Motor neuron (in vitro differentiated cells): ENCODE results near the gene CRACR2A. TPM values are rescaled to one million over a fixed set of nuclear protein-coding genes. Genes with fewer than 3 reads are reported as not detected.

Source experiments
- ATAC-seq, 8 experiments: fragments of 200-7000 bp; cut with Tn5 transposase; replicated peaks in 6 of 8; 2 replicates each; pipeline ENCODE4 v1.8.0; 2021; ENCODE audit warnings: mild to moderate bottlenecking in 8 of 8, moderate library complexity in 8 of 8
- H3K27ac ChIP-seq, 2 donors: fragments of 250-450 bp; sonication (Bioruptor Pico); 2 replicates each; pipeline ENCODE4 v1.9.0; 2021; ENCODE audit warnings: antibody characterized with exemption in 2 of 2, mild to moderate bottlenecking in 2 of 2, moderate library complexity in 1 of 2
- H3K4me1 ChIP-seq, 2 donors: fragments of 250-450 bp; sonication (Bioruptor Pico); replicated peaks in 1 of 2; 2 replicates each; pipeline ENCODE4 v1.6.1; 2021; ENCODE audit warnings: antibody characterized with exemption in 2 of 2, mild to moderate bottlenecking in 2 of 2, moderate library complexity in 1 of 2
- H3K4me3 ChIP-seq, 5 donors: fragments of 250-450 bp; sonication (Bioruptor Pico); 2 replicates each; pipeline ENCODE4 v1.9.0; 2021; ENCODE audit warnings: antibody characterized with exemption in 5 of 5, mild to moderate bottlenecking in 5 of 5, moderate library complexity in 4 of 5
- WGBS, 10 experiments: fragments of 450-650 bp; shearing (Covaris generic); methylation state at CpG; one replicate each; pipeline ENCODE4 v1.0.0; 2022; 5-methylcytosine and 5-hydroxymethylcytosine counted together
- in situ Hi-C, 9 experiments: fragments of 400-800 bp; cut with MboI; loops; one replicate each; pipeline ENCODE4 v1.15.0; 2021; ENCODE audit warnings: low sequenced_read_pairs in 9 of 9, low pct_unique_long_range_greater_than_20kb in 2 of 9; ENCODE audit not compliant: unreplicated experiment in 9 of 9
- total RNA-seq, 8 experiments: library from RNA; unstranded; fragments of 300-600 nt; gene quantifications; 2 replicates each; pipeline versions ENCODE4 v1.2.3 to v1.2.4, GENCODE V29; 2022

Gene CRACR2A
- total RNA-seq, 8 experiments from 2014 or later = 0.11 to 12.5 (median 1.2) TPM

DNA sequence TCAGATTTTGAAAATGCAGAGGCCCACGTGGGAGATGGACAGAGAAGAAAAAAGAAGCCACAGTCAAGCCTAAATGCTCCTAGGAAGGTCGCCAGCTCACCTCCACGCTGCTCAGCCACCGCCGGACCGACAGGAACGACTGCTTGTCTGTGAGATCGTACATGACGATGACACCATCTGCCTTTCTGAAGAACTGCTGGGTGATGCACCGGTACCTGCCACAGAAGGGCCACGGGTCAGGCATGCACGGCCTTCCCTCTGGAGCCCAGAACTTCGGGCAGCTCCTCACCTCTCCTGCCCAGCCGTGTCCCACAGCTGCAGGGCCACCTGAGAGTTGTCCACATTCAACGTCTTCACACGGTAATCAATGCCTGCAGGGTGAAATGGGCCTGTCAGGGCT is 125.6 kb downstream of the CRACR2A start:
- H3K4me1 ChIP-seq = peaks cover 30 to 53% of the 10 kb centered on the region in 2 donors
- no peak for ATAC-seq
- 60 to 97% (median 80%) methylated on average over 1 to 8 of the region's 16 CpGs; no CpG with 5 or more reads in 3 of the 10 experiments for WGBS, 10 experiments
- in situ Hi-C loops = loop anchor here in 1 of 9 experiments (25.0 kb wide), 1 partner anchor 290 kb away; no protein-coding TSS in a partner anchor
- no peak overlapping the region for H3K27ac ChIP-seq
- H3K4me3 ChIP-seq = no peak overlapping the region

DNA sequence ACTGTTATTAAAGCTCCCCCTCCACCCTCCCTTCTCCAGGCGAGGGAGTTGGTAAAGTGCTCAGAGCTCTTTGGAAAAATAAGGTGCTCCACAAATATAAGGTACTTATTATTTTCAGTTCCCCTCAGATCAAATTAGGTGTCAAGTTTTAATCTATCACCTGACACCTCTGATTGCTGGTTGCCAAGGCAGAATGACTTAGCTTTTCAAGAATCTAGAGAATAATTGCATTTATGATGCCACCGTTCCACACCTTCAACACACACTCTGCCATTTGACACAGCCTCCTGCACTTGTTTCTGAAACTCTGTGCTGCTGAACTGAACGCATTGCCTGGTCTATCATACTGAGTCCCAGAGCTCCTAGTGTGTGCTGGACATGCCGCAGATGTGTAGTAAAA is 128.6 kb downstream of the CRACR2A start:
- peaks cover 26 to 36% of the 10 kb centered on the region in 2 donors for H3K4me1 ChIP-seq
- in situ Hi-C loops = no loop called here
- no peak overlapping the region for H3K27ac ChIP-seq
- ATAC-seq = no peak
- H3K4me3 ChIP-seq = no peak overlapping the region
- WGBS, 10 experiments = 60 to 100% (median 82%) methylated on average over 1 to 4 of the region's 4 CpGs; no CpG with 5 or more reads in 4 of the 10 experiments

DNA sequence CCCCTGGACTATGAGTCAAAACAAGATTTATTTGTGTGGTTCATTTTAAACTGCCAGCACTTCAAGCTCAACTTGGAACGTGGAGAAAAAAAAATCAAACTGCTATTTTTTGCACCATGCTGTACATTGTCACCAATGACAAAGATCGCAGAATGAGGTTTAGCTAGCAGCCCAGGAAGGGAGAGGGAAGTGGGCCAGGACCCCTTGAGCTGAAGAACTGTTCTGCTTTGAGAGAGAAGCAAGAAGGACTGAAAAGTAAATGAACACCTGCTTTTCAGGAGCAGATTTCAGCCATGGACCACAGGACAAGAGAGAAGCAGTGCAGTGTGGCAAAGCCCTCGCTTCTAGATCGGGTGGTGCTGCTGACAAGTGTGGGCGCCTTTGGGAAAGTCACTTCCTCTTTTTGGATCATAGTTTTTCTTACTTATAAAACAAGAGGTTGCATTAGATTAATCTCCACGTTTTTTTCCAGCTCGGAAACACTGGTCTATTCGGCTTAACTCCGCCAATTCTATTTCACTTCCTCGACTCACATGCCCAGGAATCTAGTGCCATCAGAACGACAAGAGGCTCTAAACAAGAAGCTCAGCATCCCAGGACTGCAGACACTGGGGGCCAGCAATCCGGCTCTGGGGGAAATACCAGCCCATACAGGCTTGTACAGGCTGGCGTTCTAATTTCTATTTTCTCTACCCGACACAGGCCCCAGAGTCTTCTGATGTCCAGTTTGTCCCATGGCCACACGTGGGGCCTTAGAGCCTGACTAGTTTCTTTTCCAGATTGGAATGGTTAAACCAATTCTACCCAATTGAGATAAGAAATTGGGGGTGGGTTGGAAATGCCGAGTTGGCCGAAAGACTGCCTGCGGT is 129.9 kb downstream of the CRACR2A start:
- Histone ChIP-seq H3K4me1 (peaks cover 18 to 25% of the 10 kb centered on the region in 2 donors), H3K27ac (no peak overlapping the region), H3K4me3 (no peak overlapping the region)
- 67 to 91% (median 81%) methylated on average over 2 to 16 of the region's 18 CpGs for WGBS, 10 experiments
- in situ Hi-C loops = no loop called here
- ATAC-seq = peak in 3 of 8 experiments; percentile 9 to 48 (median 48)

DNA sequence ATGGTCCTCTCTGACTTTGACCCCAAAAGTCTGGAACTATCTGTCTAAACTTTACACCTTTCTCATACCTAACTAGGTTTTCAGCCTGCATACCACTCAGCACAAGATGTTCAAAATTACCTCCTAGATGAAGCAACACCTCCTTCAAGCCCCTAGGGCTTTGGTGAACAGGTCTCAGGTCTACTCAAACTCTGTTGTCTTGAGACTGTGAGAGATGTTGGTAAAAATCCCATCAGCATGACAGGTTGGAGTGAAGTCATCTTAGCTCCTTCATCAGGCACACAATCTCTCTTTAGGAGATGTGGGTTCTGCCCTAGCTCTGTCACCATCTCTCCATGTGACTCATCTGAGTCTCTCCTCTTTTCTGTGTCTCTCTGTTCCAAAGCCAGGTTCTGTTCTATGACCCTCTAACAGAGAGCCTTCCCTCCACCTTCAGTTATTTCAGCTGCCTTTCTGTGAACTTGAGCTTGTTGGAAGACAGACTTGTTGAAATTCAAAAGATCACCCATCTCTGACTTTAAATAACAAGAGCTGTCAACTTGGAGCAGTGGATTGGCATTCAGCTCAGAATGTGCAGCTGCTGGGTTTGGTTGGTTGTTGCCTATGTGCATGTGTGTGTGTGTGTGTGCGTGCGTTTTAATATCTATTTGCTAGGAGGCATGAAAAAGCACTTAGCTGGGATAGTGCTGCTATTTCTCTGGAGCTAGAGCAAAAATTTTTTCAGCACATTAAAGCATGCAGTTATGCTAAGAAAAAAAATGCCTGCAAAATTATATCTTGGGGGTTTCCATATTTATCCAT is 130.7 kb downstream of the CRACR2A start:
- in situ Hi-C loops = no loop called here
- no peak overlapping the region for H3K4me3 ChIP-seq
- peak; percentile 70 to 96 (median 84) for ATAC-seq
- H3K4me1 ChIP-seq = peaks cover 24 to 32% of the 10 kb centered on the region in 2 donors
- H3K27ac ChIP-seq = no peak overlapping the region
- 83 to 93% (median 90%) methylated on average over 2 of the region's 2 CpGs; no CpG with 5 or more reads in 7 of the 10 experiments for WGBS, 10 experiments

DNA sequence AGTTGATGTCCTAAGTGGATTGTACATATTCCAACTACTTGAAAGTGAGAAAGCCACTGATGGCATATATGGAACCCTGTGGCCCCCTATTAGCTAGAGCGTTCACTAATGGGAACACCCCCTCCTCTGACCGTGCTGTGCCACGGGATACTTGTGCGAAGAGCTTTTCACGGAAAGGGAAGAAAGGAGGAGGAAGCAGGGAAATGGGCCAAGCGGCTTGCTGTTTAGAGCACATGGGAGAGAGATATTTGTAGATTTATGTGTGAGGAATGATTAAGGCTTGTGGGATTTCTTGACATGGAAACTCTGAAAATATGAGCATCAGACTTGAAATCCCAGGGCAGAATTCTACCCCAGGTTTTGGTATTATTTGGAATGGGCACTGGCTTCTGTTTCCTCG is 132.1 kb downstream of the CRACR2A start:
- Histone ChIP-seq H3K27ac (no peak overlapping the region), H3K4me1 (peaks cover 25 to 35% of the 10 kb centered on the region in 2 donors), H3K4me3 (no peak overlapping the region)
- in situ Hi-C loops = no loop called here
- no peak for ATAC-seq
- WGBS, 10 experiments = 72 to 100% (median 91%) methylated on average over 1 to 4 of the region's 7 CpGs; no CpG with 5 or more reads in 3 of the 10 experiments

DNA sequence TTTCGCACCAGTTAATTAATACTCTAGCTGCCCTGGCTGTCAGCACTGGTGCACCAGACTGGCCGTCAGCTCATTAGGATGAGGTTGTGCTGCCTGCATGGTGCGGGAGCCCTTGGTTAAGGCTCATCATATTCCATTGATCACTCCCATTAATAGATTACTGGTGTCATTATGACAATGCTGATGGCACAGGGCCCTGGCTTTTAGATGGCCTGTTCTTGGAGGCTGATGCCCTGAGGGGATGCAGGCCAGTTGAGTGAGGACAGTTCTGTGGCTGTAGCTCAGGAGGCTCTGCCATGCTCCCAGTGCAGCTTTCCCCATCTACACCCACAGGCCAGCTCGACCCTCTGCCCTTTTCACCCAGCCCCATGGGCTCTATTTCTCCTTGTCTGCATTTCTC is 135.3 kb downstream of the CRACR2A start:
- in situ Hi-C loops = no loop called here
- ATAC-seq = peak in 2 of 8 experiments; percentile 20 to 29
- Histone ChIP-seq H3K4me3 (no peak overlapping the region), H3K27ac (no peak overlapping the region), H3K4me1 (peaks cover 19 to 24% of the 10 kb centered on the region in 2 donors)
- 60 to 100% (median 67%) methylated on average over 1 to 2 of the region's 4 CpGs; no CpG with 5 or more reads in 6 of the 10 experiments for WGBS, 10 experiments

DNA sequence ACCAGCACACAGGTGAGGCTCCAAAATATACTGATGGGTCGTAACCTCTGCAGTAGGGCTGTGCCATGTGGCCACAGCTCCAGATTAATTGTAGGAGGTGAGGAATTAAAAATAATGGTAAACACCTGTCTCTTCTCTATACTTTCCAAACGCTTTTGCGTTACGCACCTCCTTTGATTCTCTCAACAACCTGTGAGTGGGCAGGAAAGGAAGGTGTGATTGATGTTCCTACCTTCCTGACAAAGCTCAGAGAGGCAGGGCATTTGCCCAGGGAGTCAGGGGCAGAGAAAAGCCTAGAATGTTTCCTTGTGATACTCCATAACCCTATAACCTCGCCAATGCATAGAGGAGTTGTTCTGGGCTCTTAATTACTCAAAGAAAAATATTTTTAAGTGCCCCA is 137.0 kb downstream of the CRACR2A start:
- peaks cover 12 to 18% of the 10 kb centered on the region in 2 donors for H3K4me1 ChIP-seq
- ATAC-seq = no peak
- in situ Hi-C loops = no loop called here
- no peak overlapping the region for H3K27ac ChIP-seq
- no peak overlapping the region for H3K4me3 ChIP-seq
- WGBS, 10 experiments = 79 to 95% (median 92%) methylated on average over 1 to 5 of the region's 5 CpGs; no CpG with 5 or more reads in 4 of the 10 experiments

DNA sequence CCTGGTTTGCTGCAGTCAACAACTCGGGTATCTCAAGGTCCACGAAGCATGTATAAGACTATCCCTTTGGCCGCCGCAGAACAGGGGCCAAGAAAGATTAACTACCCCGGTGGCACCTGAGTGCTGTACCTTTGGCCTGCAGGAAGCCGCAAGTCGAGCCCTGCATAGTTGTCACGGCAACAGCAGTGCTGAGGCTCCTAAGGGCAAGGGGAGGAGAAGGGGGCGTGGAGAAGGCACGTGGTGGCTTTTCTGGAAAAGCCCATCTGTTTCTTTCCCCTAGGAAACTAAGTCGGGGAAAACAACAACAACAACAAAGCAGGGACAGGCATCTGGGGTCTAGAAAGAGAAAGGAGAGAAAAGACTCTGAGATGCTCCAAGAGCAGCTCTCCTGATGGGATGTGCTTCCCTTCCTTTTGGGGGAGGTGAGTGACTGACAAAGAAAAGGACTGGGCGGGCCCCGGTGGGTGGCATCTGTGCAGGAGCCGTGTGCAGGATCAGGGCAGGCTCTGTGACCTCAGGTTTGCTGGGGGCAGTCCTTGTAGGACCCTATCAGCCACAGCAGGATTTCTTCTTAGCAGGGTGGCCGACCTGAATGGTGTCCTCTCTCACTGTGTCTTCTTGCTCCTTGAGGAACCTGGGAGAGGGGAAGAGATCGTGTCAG is 138.0 kb downstream of the CRACR2A start:
- in situ Hi-C loops = no loop called here
- Histone ChIP-seq H3K4me1 (peaks cover 12 to 18% of the 10 kb centered on the region in 2 donors), H3K4me3 (no peak overlapping the region), H3K27ac (no peak overlapping the region)
- peak in 3 of 8 experiments; percentile 44 to 61 (median 49) for ATAC-seq
- WGBS, 10 experiments = 47 to 87% (median 60%) methylated on average over 3 to 13 of the region's 16 CpGs; no CpG with 5 or more reads in 3 of the 10 experiments

DNA sequence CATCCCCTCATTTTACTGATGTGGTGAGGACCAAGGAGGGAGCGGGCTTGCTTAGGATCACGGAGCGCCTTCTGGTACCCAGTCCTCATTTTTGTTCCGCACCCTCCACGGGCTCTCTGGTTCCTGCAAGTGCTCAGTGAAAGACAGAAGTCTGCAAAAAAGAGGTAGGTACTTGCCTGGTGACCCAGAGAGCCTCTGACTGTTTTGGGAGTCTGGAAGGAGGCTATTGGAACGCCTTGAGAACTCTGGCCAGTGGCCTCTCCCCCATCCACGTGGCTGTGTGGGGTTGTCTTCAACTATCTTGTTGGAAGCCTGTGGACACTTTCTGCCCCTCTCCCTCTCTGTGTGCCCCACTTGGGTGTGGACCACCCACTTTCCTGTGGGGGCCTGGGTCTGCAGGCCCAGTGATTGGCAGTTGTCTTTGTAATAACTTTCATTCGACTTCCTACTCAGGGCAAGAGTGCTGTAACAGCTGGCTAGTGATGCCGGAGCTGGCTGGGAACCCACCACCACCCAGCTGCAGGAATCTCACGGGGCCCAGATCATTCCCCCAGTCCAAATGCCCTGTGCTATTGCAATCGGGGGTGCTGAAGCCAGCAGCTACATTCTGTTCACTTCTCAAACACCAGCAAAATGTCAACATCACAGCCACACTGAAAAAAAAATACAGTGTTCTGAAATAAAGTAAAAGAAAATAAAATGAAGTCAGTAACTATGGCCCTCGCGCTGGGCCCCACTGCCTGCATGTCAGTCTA is 139.1 kb downstream of the CRACR2A start:
- in situ Hi-C loops = no loop called here
- Histone ChIP-seq H3K4me3 (no peak overlapping the region), H3K27ac (no peak overlapping the region), H3K4me1 (peaks cover 12 to 18% of the 10 kb centered on the region in 2 donors)
- WGBS, 10 experiments = 60 to 100% (median 86%) methylated on average over 1 to 8 of the region's 13 CpGs; no CpG with 5 or more reads in 2 of the 10 experiments
- ATAC-seq = no peak

DNA sequence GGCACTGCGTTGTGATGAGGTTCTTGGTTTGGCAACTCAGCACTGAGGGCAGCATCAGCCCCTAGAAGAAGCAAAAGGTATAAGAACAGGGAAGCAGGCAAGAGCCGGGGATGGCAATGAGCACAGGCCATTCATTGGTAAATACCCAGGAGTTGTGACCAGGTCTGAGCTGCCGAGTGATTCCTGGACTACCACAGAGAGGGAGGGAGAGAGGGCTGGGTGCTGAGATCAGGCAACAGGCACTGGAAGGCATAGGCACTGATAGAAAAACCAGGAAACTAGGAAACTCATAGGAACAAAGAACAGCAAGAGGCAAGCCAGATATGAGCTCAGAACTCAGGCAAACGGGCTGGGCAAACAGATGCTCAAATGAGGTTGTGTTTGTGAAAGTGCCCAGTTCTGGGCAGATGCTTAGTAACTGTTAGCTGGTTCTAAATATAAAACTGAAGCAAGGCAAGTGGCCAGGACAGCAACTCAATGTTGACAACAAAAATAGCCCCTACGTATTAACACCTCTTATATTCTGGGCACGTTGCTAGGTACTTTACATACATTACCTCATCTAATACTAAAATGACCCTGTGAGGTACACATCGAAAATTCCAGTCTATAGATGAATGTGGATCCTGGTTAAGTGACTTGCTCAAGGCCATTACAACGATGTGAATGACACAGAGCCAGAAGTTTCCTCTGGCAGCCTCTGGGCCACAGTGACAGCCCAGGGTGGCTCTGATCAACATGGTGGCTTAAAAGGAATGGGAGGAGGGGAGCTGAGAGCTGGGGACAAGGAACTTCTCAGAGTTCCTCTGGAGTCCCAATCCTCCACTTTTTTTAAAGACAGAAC is 140.8 kb downstream of the CRACR2A start:
- in situ Hi-C loops = no loop called here
- WGBS, 10 experiments = 40 to 90% (median 78%) methylated on average over 2 to 6 of the region's 8 CpGs
- Histone ChIP-seq H3K4me1 (peaks cover 13 to 18% of the 10 kb centered on the region in 2 donors), H3K4me3 (no peak overlapping the region), H3K27ac (no peak overlapping the region)
- peak in 1 of 8 experiments; percentile 82 for ATAC-seq

DNA sequence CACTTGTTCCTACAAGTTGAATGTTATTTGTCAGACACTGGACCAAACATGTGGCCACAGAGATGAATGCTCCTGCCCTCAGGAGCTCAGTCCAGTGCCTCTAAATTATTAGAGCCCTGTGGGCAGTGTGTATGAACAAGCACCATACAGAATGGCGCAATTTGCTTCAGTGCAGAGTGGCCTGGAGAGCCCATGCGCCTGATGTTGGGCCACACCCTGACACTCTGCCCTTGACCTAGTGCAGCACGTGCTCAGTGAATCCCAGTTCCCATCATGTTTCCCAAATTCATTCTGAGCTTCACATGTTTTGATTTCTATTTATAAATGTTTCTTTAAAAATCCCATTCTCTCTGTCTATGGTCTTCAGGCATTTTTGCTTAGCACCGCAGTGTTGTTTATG is 145.1 kb downstream of the CRACR2A start:
- 85 to 100% (median 96%) methylated on average over 1 to 4 of the region's 4 CpGs; no CpG with 5 or more reads in 3 of the 10 experiments for WGBS, 10 experiments
- Histone ChIP-seq H3K4me3 (no peak overlapping the region), H3K4me1 (peaks cover 30 to 43% of the 10 kb centered on the region in 2 donors), H3K27ac (no peak overlapping the region)
- no peak for ATAC-seq
- in situ Hi-C loops = no loop called here
